HL-60 (cell line): ENCODE data around the gene KLK8.
"Not testable (repeated sequence)": the region's sequence is repeated elsewhere in the genome, so short reads cannot be mapped to it uniquely, and the experiment has no call there.

Experiments
- DNase-seq, 2 experiments: peaks; one replicate each; pipeline ENCODE4 v3.0.0-alpha.2; 2010 to 2020; ENCODE audit warnings: low read depth in 1 of 2, low spot score in 1 of 2
- H3K27ac ChIP-seq: fragments of 250-450 bp; sonication (Bioruptor Pico); replicated peaks from 2 replicates; pipeline ENCODE4 v1.5.1; 2020; ENCODE audit warnings: mild to moderate bottlenecking, moderate library complexity
- H3K27me3 ChIP-seq: fragments of 250-450 bp; sonication (Bioruptor Pico); 2 replicates; pipeline ENCODE4 v1.5.1; 2021; ENCODE audit warnings: mild to moderate bottlenecking, moderate library complexity; ENCODE audit not compliant: insufficient read depth, poor library complexity, severe bottlenecking
- H3K4me3 ChIP-seq: replicated peaks from 2 replicates; pipeline ENCODE4 v1.5.1; 2011; ENCODE audit warnings: mild to moderate bottlenecking, control low read depth, low read length; ENCODE audit not compliant: insufficient read depth
- CTCF ChIP-seq: IDR thresholded peaks from one replicate; pipeline ENCODE4 v1.5.1; 2011; ENCODE audit warnings: low read length, control low read depth, inconsistent platforms; ENCODE audit not compliant: insufficient read depth
- GABPA ChIP-seq: IDR thresholded peaks from 2 replicates; pipeline ENCODE4 v1.6.1; 2012; ENCODE audit warnings: low read depth
- POLR2AphosphoS5 ChIP-seq: IDR thresholded peaks from 2 replicates; pipeline ENCODE4 v1.6.1; 2012; ENCODE audit warnings: low read depth
- REST ChIP-seq: IDR thresholded peaks from 2 replicates; pipeline ENCODE4 v1.6.1; 2012; ENCODE audit warnings: low read depth; ENCODE audit not compliant: insufficient replicate concordance
- SPI1 ChIP-seq: IDR thresholded peaks from 2 replicates; pipeline ENCODE4 v1.6.1; 2012; ENCODE audit warnings: low read depth, mild to moderate bottlenecking, borderline replicate concordance

Gene KLK8

GRCh38 chr19:50975766-50976165 lies 25.6 kb downstream of the KLK8 start:
- TF ChIP-seq SPI1 (no peak), POLR2AphosphoS5 (no peak), CTCF (no peak), REST (no peak), GABPA (no peak)
- Histone ChIP-seq H3K27me3 (no peaks in the 10 kb centered on the region), H3K27ac (no peak overlapping the region), H3K4me3 (no peak overlapping the region)
- no peak for DNase-seq

GRCh38 chr19:50974702-50975556 lies 26.5 kb downstream of the KLK8 start:
- H3K4me3 ChIP-seq, result no peak overlapping the region
- H3K27me3 ChIP-seq, result no peaks in the 10 kb centered on the region
- DNase-seq, result no peak
- no peak overlapping the region for H3K27ac ChIP-seq
- no peak for TF ChIP-seq CTCF
- TF ChIP-seq SPI1, result no peak
- TF ChIP-seq REST, result no peak
- TF ChIP-seq GABPA, result no peak
- no peak for TF ChIP-seq POLR2AphosphoS5

DNA sequence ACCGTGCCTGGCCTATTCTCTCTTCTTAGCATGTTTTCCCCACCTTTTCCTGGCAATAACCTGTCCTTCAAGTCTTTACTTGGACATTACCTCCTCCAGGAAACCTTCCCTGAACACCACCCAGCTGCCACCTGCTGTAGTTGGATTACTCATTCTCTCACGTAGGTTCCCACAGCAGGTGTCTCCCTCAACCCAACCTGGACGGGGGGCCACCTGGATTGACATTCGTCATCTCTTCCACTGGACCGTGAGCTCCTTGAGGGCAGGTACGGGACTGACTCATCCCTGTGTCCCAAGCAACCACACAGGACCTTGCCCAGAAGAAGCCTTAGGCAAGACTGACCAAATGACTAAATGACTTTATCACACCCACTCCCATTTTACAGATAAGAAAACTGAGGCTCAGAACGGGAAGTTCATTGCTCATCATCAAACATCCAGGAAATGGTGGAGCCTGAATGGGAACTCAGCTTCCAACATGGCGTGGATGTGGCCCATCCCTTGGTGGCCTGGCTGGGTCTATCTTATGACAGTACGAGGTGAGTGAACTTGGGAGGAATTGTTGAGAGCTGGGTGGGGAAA lies 28.5 kb downstream of the KLK8 start:
- no peak for TF ChIP-seq SPI1
- no peak for TF ChIP-seq CTCF
- TF ChIP-seq POLR2AphosphoS5, result no peak
- TF ChIP-seq REST, result no peak
- no peak for TF ChIP-seq GABPA
- DNase-seq, result no peak
- Histone ChIP-seq H3K4me3 (no peak overlapping the region), H3K27me3 (no peaks in the 10 kb centered on the region), H3K27ac (no peak overlapping the region)

GRCh38 chr19:50969810-50970209 lies 31.6 kb downstream of the KLK8 start:
- not testable (repeated sequence) for H3K4me3 ChIP-seq, H3K27me3 ChIP-seq, DNase-seq, H3K27ac ChIP-seq
